HCT116 (cell line): Measurements from ENCODE around the gene TFIP11. TPM values are rescaled to one million over a fixed set of nuclear protein-coding genes. Genes with fewer than 3 reads are reported as not detected.

Experiments used
- ATAC-seq: fragments of 200-7000 bp; cut with Tn5 transposase; 2 replicates; pipeline ENCODE4 v1.9.1; 2020; ENCODE audit warnings: mild to moderate bottlenecking, moderate library complexity
- BruUV-seq: library from RNA; stranded (reverse); fragments of 400-500 nt; replicated peaks from 2 replicates; lab custom pipeline; 2021; lab: Mats Ljungman, UMichigan
- CTCF ChIA-PET: fragments of 300-600 bp; sonication (Branson Sonifier 250); formaldehyde crosslinking; loops from one replicate; lab custom pipeline; 2021; ENCODE audit warnings: antibody characterized with exemption; lab: Charles Lee
- POLR2A ChIA-PET: fragments of 300-600, 350-600 bp; sonication (Branson Sonifier 250); formaldehyde crosslinking; loops from one replicate; lab custom pipeline; 2021; ENCODE audit warnings: antibody characterized with exemption; lab: Charles Lee
- RAD21 ChIA-PET, 2 experiments: fragments of 300-600 bp; sonication (Branson Sonifier 250); formaldehyde crosslinking; loops; one replicate each; lab custom pipeline; 2023; ENCODE audit warnings: low total read pairs in 2 of 2; ENCODE audit not compliant: uncharacterized antibody in 2 of 2, unreplicated experiment in 2 of 2, low non-redundant PET in 1 of 2; lab: Charles Lee
- DNase-seq: peaks from one replicate; pipeline ENCODE4 v3.0.0-alpha.2; 2010; ENCODE audit warnings: low read depth, low spot score
- H2AFZ ChIP-seq: fragments of 200-600 bp; shearing (Covaris generic), sonication (generic); 2 replicates; pipeline ENCODE4 v1.6.1; 2017; ENCODE audit warnings: low read depth, mixed run types, mixed read lengths, antibody characterized with exemption, low read length; ENCODE audit not compliant: poor library complexity, severe bottlenecking
- H3K27ac ChIP-seq: 2 replicates; pipeline ENCODE4 v1.5.1; 2012; ENCODE audit warnings: low read depth, low read length
- H3K27me3 ChIP-seq: fragments of 200-600 bp; sonication (generic); 2 replicates; pipeline ENCODE4 v1.6.1; 2016; ENCODE audit warnings: mixed run types, low read length, mixed read lengths; ENCODE audit not compliant: insufficient read depth
- H3K36me3 ChIP-seq, 2 experiments: fragments of 200-500 bp in 1 of 2; fragments of 200-600 bp in 1 of 2; sonication (Bioruptor generic) in 1 of 2; sonication (generic) in 1 of 2; 2 replicates each; pipeline versions ENCODE4 v1.5.1 to v1.6.1; 2014 to 2016; ENCODE audit warnings: low read length in 2 of 2, inconsistent platforms in 1 of 2, mixed read lengths in 1 of 2, mixed run types in 1 of 2; ENCODE audit not compliant: insufficient read depth in 2 of 2, control insufficient read depth in 1 of 2
- H3K4me1 ChIP-seq, 2 experiments: fragments of 200-600 bp in 1 of 2; sonication (generic) in 1 of 2; 2 replicates each; pipeline versions ENCODE4 v1.5.1 to v1.6.1; 2012 to 2017; ENCODE audit warnings: low read length in 2 of 2, inconsistent platforms in 1 of 2, mild to moderate bottlenecking in 1 of 2, mixed read lengths in 1 of 2, mixed run types in 1 of 2, moderate library complexity in 1 of 2; ENCODE audit not compliant: insufficient read depth in 2 of 2, control insufficient read depth in 1 of 2
- H3K4me2 ChIP-seq: fragments of 200-600 bp; sonication (generic); 2 replicates; pipeline ENCODE4 v1.6.1; 2017; ENCODE audit warnings: mixed run types, low read length, mixed read lengths
- H3K4me3 ChIP-seq, 2 experiments: fragments of 200-600 bp in 1 of 2; sonication (generic) in 1 of 2; replicated peaks in 1 of 2; 2 replicates each; pipeline ENCODE4 v1.5.1; 2011 to 2016; ENCODE audit warnings: low read length in 2 of 2, control low read depth in 1 of 2, low read depth in 1 of 2, mild to moderate bottlenecking in 1 of 2, mixed read lengths in 1 of 2, mixed run types in 1 of 2
- H3K79me2 ChIP-seq: fragments of 200-600 bp; sonication (generic); 2 replicates; pipeline ENCODE4 v1.6.1; 2017; ENCODE audit warnings: mild to moderate bottlenecking, mixed run types, low read length, moderate library complexity, mixed read lengths; ENCODE audit not compliant: insufficient read depth
- H3K9ac ChIP-seq: fragments of 200-600 bp; sonication (generic); 2 replicates; pipeline ENCODE4 v1.6.1; 2016; ENCODE audit warnings: low read length, mixed read lengths
- H3K9me2 ChIP-seq: fragments of 200-600 bp; sonication (generic), shearing (Covaris generic); 2 replicates; pipeline ENCODE4 v1.6.1; 2017; ENCODE audit warnings: mixed run types, mild to moderate bottlenecking, moderate library complexity; ENCODE audit not compliant: insufficient read depth
- H3K9me3 ChIP-seq, 2 experiments: fragments of 200-500 bp in 1 of 2; fragments of 200-600 bp in 1 of 2; sonication (Bioruptor generic) in 1 of 2; sonication (generic) in 1 of 2; 2 replicates each; pipeline ENCODE4 v1.6.1; 2014 to 2017; ENCODE audit warnings: low read length in 2 of 2, mixed read lengths in 2 of 2, inconsistent platforms in 1 of 2, low read depth in 1 of 2, mild to moderate bottlenecking in 1 of 2, mixed run types in 1 of 2, moderate library complexity in 1 of 2; ENCODE audit not compliant: control insufficient read depth in 1 of 2, insufficient read depth in 1 of 2
- H4K20me1 ChIP-seq: fragments of 200-600 bp; sonication (generic), shearing (Covaris generic); 2 replicates; pipeline ENCODE4 v1.6.1; 2017; ENCODE audit warnings: mixed run types, mild to moderate bottlenecking, moderate library complexity; ENCODE audit not compliant: insufficient read depth
- CBX3 ChIP-seq: IDR thresholded peaks from 2 replicates; pipeline ENCODE4 v1.6.1; 2012; ENCODE audit warnings: low read depth
- CEBPB ChIP-seq: IDR thresholded peaks from 2 replicates; pipeline ENCODE4 v1.6.1; 2012; ENCODE audit warnings: low read depth
- ELF1 ChIP-seq: IDR thresholded peaks from 2 replicates; pipeline ENCODE4 v1.6.1; 2012; ENCODE audit warnings: low read depth, borderline replicate concordance
- EZH2phosphoT487 ChIP-seq: fragments of 200-600 bp; IDR thresholded peaks from 2 replicates; pipeline ENCODE4 v1.6.1; 2018; ENCODE audit warnings: antibody characterized with exemption, borderline replicate concordance
- FOSL1 ChIP-seq: IDR thresholded peaks from 2 replicates; pipeline ENCODE4 v1.6.1; 2012; ENCODE audit warnings: low read depth
- POLR2A ChIP-seq: IDR thresholded peaks from 2 replicates; pipeline ENCODE4 v1.7.0; 2011; ENCODE audit warnings: borderline replicate concordance; ENCODE audit not compliant: insufficient read depth, insufficient read length; ENCODE audit errors: extremely low read depth
- RAD21 ChIP-seq: IDR thresholded peaks from 2 replicates; pipeline ENCODE4 v1.6.1; 2012; ENCODE audit warnings: low read depth, mild to moderate bottlenecking
- SIN3A ChIP-seq: IDR thresholded peaks from 2 replicates; pipeline ENCODE4 v1.6.1; 2012; ENCODE audit warnings: low read depth
- SP1 ChIP-seq: IDR thresholded peaks from 2 replicates; pipeline ENCODE4 v1.6.1; 2012; ENCODE audit warnings: low read depth
- TCF7L2 ChIP-seq: IDR thresholded peaks from 2 replicates; pipeline ENCODE4 v1.7.0; 2011; ENCODE audit warnings: borderline replicate concordance, inconsistent platforms; ENCODE audit not compliant: insufficient read depth, insufficient read length; ENCODE audit errors: extremely low read depth
- YY1 ChIP-seq: IDR thresholded peaks from 2 replicates; pipeline ENCODE4 v1.6.1; 2011; ENCODE audit warnings: low read length, low read depth, moderate library complexity, mild to moderate bottlenecking; ENCODE audit not compliant: insufficient replicate concordance; ENCODE audit errors: extremely low read depth
- ZFX ChIP-seq: fragments of 450-650 bp; IDR thresholded peaks from 2 replicates; pipeline ENCODE4 v1.6.1; 2017
- ZNF274 ChIP-seq: fragments of 200-500 bp; sonication (Bioruptor generic); IDR thresholded peaks from 2 replicates; pipeline ENCODE4 v1.6.1; 2014; ENCODE audit warnings: mild to moderate bottlenecking, low read depth, low read length, inconsistent platforms
- intact Hi-C: fragments of 100-400 bp; cut with micrococcal nuclease; formaldehyde crosslinking; loops from 2 replicates; pipeline ENCODE4 v1.10.0; 2022
- total RNA-seq: library from RNA; stranded (reverse); gene quantifications from one replicate; pipeline ENCODE4 v1.2.1, GENCODE V29; 2021; ENCODE audit not compliant: unreplicated experiment
- TF ChIP-seq, protein P1 (sequence below): IDR thresholded peaks from 2 replicates; pipeline ENCODE4 v1.6.1; 2012; ENCODE audit warnings: low read depth
- TF ChIP-seq, protein P2 (sequence below): IDR thresholded peaks from 2 replicates; pipeline ENCODE4 v1.6.1; 2011; ENCODE audit warnings: mild to moderate bottlenecking, low read length, moderate library complexity; ENCODE audit not compliant: insufficient replicate concordance; ENCODE audit errors: extremely low read depth
- TF ChIP-seq, protein P3 (sequence below): IDR thresholded peaks from 2 replicates; pipeline ENCODE4 v1.6.1; 2012
- TF ChIP-seq, protein P4 (sequence below), 3 experiments: fragments of 200-600 bp in 1 of 3; sonication (generic) in 1 of 3; IDR thresholded peaks in 2 of 3; conservative IDR thresholded peaks in 1 of 3; 2 replicates each; pipeline ENCODE4 v1.5.1; 2012 to 2017; ENCODE audit warnings: low read depth in 2 of 3, low read length in 2 of 3, antibody characterized with exemption in 1 of 3, borderline replicate concordance in 1 of 3, control low read depth in 1 of 3, mild to moderate bottlenecking in 1 of 3, mixed read lengths in 1 of 3, mixed run types in 1 of 3, moderate library complexity in 1 of 3; ENCODE audit not compliant: insufficient read depth in 1 of 3

TFIP11 gene
- total RNA-seq, 1 experiment from 2014 or later = 28.1 TPM

DNA sequence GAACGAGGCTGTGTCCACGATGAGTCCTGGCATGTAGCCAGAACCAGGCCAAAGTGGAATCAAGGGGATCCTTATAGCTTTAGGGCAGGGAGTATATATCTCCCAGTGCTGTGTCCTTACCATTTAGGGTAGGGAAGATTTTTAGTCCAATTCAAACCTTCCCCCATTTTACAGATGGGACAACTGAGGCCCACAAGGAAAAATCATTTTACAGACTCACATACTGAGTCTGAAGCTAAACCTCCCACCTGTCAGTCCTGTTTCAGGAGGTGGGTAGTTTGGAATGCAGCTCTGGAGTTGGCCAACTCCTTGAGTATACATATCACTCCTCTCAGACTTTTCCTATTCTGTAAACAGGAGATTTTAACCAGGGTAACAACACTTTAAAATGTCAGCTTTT lies 33.1 kb upstream of the TFIP11 start (continued):
- TF ChIP-seq YY1 = no peak
- no peak for TF ChIP-seq SP1
- no peak for TF ChIP-seq TCF7L2

DNA sequence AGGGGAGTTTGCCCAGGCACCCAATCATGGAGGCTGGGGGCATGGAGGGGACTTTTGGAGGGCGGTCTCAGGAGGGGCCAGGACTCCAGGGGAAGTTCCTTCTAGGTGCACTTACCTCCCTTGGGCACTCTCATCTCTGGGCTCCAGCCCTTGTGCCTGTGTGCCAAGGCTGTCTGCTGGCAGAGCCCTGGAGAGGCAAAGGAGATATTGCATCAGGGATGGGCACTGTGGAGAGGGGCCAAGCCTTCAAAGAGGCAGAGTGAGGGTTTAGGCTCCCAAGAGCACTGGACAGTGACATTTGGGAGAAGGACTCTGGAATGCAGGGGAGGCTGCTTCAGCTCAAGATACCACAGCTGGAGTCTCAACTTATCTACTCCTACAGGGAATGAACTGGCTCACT lies 32.2 kb upstream of the TFIP11 start:
- Histone ChIP-seq H2AFZ (no peak overlapping the region), H3K4me1 (no peaks in the 10 kb centered on the region), H3K4me3 (no peak overlapping the region), H4K20me1 (no peaks in the 10 kb centered on the region)
- ChIA-PET RAD21 (no interaction called here), POLR2A (no interaction called here)
- DNase-seq = no peak
- TF ChIP-seq, protein P1, sequence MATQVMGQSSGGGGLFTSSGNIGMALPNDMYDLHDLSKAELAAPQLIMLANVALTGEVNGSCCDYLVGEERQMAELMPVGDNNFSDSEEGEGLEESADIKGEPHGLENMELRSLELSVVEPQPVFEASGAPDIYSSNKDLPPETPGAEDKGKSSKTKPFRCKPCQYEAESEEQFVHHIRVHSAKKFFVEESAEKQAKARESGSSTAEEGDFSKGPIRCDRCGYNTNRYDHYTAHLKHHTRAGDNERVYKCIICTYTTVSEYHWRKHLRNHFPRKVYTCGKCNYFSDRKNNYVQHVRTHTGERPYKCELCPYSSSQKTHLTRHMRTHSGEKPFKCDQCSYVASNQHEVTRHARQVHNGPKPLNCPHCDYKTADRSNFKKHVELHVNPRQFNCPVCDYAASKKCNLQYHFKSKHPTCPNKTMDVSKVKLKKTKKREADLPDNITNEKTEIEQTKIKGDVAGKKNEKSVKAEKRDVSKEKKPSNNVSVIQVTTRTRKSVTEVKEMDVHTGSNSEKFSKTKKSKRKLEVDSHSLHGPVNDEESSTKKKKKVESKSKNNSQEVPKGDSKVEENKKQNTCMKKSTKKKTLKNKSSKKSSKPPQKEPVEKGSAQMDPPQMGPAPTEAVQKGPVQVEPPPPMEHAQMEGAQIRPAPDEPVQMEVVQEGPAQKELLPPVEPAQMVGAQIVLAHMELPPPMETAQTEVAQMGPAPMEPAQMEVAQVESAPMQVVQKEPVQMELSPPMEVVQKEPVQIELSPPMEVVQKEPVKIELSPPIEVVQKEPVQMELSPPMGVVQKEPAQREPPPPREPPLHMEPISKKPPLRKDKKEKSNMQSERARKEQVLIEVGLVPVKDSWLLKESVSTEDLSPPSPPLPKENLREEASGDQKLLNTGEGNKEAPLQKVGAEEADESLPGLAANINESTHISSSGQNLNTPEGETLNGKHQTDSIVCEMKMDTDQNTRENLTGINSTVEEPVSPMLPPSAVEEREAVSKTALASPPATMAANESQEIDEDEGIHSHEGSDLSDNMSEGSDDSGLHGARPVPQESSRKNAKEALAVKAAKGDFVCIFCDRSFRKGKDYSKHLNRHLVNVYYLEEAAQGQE = no peak
- TF ChIP-seq POLR2A (no peak), SP1 (no peak), FOSL1 (no peak), ZNF274 (no peak), CBX3 (no peak), ZFX (no peak), ELF1 (no peak), EZH2phosphoT487 (no peak), SIN3A (no peak), CEBPB (no peak), RAD21 (no peak)
- TF ChIP-seq, protein P2, sequence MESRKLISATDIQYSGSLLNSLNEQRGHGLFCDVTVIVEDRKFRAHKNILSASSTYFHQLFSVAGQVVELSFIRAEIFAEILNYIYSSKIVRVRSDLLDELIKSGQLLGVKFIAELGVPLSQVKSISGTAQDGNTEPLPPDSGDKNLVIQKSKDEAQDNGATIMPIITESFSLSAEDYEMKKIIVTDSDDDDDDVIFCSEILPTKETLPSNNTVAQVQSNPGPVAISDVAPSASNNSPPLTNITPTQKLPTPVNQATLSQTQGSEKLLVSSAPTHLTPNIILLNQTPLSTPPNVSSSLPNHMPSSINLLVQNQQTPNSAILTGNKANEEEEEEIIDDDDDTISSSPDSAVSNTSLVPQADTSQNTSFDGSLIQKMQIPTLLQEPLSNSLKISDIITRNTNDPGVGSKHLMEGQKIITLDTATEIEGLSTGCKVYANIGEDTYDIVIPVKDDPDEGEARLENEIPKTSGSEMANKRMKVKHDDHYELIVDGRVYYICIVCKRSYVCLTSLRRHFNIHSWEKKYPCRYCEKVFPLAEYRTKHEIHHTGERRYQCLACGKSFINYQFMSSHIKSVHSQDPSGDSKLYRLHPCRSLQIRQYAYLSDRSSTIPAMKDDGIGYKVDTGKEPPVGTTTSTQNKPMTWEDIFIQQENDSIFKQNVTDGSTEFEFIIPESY = no peak
- TF ChIP-seq, protein P3, sequence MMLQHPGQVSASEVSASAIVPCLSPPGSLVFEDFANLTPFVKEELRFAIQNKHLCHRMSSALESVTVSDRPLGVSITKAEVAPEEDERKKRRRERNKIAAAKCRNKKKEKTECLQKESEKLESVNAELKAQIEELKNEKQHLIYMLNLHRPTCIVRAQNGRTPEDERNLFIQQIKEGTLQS = no peak
- TF ChIP-seq, protein P4, sequence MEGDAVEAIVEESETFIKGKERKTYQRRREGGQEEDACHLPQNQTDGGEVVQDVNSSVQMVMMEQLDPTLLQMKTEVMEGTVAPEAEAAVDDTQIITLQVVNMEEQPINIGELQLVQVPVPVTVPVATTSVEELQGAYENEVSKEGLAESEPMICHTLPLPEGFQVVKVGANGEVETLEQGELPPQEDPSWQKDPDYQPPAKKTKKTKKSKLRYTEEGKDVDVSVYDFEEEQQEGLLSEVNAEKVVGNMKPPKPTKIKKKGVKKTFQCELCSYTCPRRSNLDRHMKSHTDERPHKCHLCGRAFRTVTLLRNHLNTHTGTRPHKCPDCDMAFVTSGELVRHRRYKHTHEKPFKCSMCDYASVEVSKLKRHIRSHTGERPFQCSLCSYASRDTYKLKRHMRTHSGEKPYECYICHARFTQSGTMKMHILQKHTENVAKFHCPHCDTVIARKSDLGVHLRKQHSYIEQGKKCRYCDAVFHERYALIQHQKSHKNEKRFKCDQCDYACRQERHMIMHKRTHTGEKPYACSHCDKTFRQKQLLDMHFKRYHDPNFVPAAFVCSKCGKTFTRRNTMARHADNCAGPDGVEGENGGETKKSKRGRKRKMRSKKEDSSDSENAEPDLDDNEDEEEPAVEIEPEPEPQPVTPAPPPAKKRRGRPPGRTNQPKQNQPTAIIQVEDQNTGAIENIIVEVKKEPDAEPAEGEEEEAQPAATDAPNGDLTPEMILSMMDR (IDR thresholded peaks at IDR 0.05 in 2 of 3, conservative IDR thresholded peaks at IDR 0.05 in 1 of 3; ENCODE audit: borderline replicate concordance in 1 of 3, insufficient read depth in 1 of 3, low read depth in 2 of 3, low read length in 2 of 3) = no peak
- TF ChIP-seq, all 23 proteins: peak for 0
- H3K27me3 ChIP-seq = no peaks in the 10 kb centered on the region
- H3K4me2 ChIP-seq = no peak overlapping the region
- no peaks in the 10 kb centered on the region for H3K9me2 ChIP-seq
- no peaks in the 10 kb centered on the region for H3K9me3 ChIP-seq
- intact Hi-C loops = no loop called here
- no TSS peak for BruUV-seq
- ATAC-seq = no peak
- CTCF ChIA-PET = no interaction called here
- H3K9ac ChIP-seq = no peak overlapping the region
- H3K36me3 ChIP-seq = no peaks in the 10 kb centered on the region; a peak in 2 of 4 replicates
- no peaks in the 10 kb centered on the region for H3K79me2 ChIP-seq
- H3K27ac ChIP-seq = no peak overlapping the region
